ENCODE measurements around the gene BRINP3. TPM values are rescaled to one million over a fixed set of nuclear protein-coding genes. Genes with fewer than 3 reads are reported as not detected.

BRINP3 gene
- total RNA-seq, 1 donor, result not detected

DNA sequence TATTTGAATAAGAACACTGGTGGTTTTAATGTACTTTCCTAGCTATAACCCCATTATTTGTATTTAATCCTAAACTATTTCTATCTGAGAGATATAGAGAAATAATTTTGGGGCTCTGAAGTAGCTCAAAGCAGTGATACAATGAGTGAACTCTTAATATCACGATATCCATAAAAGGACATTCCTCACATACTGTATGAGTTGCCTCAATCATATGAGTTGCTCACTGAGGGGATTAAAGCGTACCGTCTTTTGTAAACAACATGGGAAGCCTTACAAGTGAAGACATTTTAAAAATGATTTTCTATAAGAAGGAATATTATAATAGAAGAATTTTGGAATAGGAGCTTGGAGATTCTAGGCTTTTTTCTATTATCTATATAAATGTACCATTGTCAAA lies 21.5 kb downstream of the BRINP3 start:
- H2AFZ ChIP-seq (ENCODE audit: low read length), result no peak overlapping the region
- peak; percentile 31 for DNase-seq (ENCODE audit: insufficient read length, low spot score, missing footprints)

DNA sequence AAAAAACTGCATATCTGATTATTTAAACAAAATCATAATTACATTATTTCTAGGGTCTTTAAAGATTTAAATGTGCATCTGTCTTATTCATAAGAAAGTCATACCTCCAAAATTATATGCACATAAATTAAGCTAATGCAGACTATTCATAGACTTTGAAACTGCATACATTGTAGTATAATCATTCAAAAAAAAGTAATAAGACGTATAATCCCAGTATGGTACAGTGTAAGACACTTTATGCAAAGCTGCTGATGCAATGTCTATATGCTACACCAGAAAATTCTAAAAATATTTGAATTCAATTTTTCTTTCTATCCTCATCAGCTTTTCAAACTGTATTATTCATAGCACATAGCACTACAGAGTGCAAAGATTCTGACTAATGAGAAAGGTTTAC lies 22.0 kb downstream of the BRINP3 start:
- H2AFZ ChIP-seq (ENCODE audit: low read length), result no peak overlapping the region
- no peak overlapping the region for H3K27ac ChIP-seq (ENCODE audit: low read depth, low read length)
- H3K9me3 ChIP-seq (ENCODE audit: low read depth, low read length), result no peaks in the 10 kb centered on the region
- DNase-seq (ENCODE audit: insufficient read length, low spot score, missing footprints), result no peak
- H3K27me3 ChIP-seq (ENCODE audit: insufficient read depth, low read length), result no peaks in the 10 kb centered on the region
- H4K20me1 ChIP-seq (ENCODE audit: insufficient read depth, low read length), result no peaks in the 10 kb centered on the region
- no peaks in the 10 kb centered on the region for H3K79me2 ChIP-seq (ENCODE audit: insufficient read depth, low read length)
- TF ChIP-seq CTCF (IDR thresholded peaks at IDR 0.05; ENCODE audit: extremely low read depth, low read depth, low read length), result no peak
- no peaks in the 10 kb centered on the region for H3K36me3 ChIP-seq (ENCODE audit: insufficient read depth, low read length)
- no peaks in the 10 kb centered on the region for H3K4me1 ChIP-seq (ENCODE audit: insufficient read depth, low read length)
- no peak overlapping the region for H3K4me3 ChIP-seq (ENCODE audit: insufficient read depth, low read length)
- H3K4me2 ChIP-seq (ENCODE audit: insufficient read depth, low read length), result no peak overlapping the region

More for the DNA sequence above, 21.5 kb downstream of the BRINP3 start:
- Histone ChIP-seq H3K4me2 (ENCODE audit: insufficient read depth, low read length) (no peak overlapping the region), H3K27me3 (ENCODE audit: insufficient read depth, low read length) (no peaks in the 10 kb centered on the region), H3K9me3 (ENCODE audit: low read depth, low read length) (no peaks in the 10 kb centered on the region), H4K20me1 (ENCODE audit: insufficient read depth, low read length) (no peaks in the 10 kb centered on the region), H3K79me2 (ENCODE audit: insufficient read depth, low read length) (no peaks in the 10 kb centered on the region), H3K36me3 (ENCODE audit: insufficient read depth, low read length) (no peaks in the 10 kb centered on the region), H3K4me1 (ENCODE audit: insufficient read depth, low read length) (no peaks in the 10 kb centered on the region), H3K4me3 (ENCODE audit: insufficient read depth, low read length) (no peak overlapping the region), H3K27ac (ENCODE audit: low read depth, low read length) (no peak overlapping the region)
- TF ChIP-seq CTCF (IDR thresholded peaks at IDR 0.05; ENCODE audit: extremely low read depth, low read depth, low read length), result no peak

GRCh38 chr1:190453550-190453949 lies 24.1 kb downstream of the BRINP3 start:
- Histone ChIP-seq H3K9me3 (ENCODE audit: low read depth, low read length) (peaks cover 2% of the 10 kb centered on the region), H3K4me2 (ENCODE audit: insufficient read depth, low read length) (no peak overlapping the region), H3K36me3 (ENCODE audit: insufficient read depth, low read length) (no peaks in the 10 kb centered on the region), H3K79me2 (ENCODE audit: insufficient read depth, low read length) (no peaks in the 10 kb centered on the region), H3K4me3 (ENCODE audit: insufficient read depth, low read length) (no peak overlapping the region), H3K27ac (ENCODE audit: low read depth, low read length) (no peak overlapping the region), H3K4me1 (ENCODE audit: insufficient read depth, low read length) (no peaks in the 10 kb centered on the region), H2AFZ (ENCODE audit: low read length) (no peak overlapping the region), H4K20me1 (ENCODE audit: insufficient read depth, low read length) (no peaks in the 10 kb centered on the region), H3K27me3 (ENCODE audit: insufficient read depth, low read length) (no peaks in the 10 kb centered on the region)
- no peak for DNase-seq (ENCODE audit: insufficient read length, low spot score, missing footprints)
- no peak for TF ChIP-seq CTCF (IDR thresholded peaks at IDR 0.05; ENCODE audit: extremely low read depth, low read depth, low read length)

GRCh38 chr1:190452272-190452848 lies 25.3 kb downstream of the BRINP3 start:
- H3K4me1 ChIP-seq (ENCODE audit: insufficient read depth, low read length), result no peaks in the 10 kb centered on the region
- peaks cover 2% of the 10 kb centered on the region for H3K9me3 ChIP-seq (ENCODE audit: low read depth, low read length)
- no peak overlapping the region for H3K4me2 ChIP-seq (ENCODE audit: insufficient read depth, low read length)
- H3K36me3 ChIP-seq (ENCODE audit: insufficient read depth, low read length), result no peaks in the 10 kb centered on the region
- H3K4me3 ChIP-seq (ENCODE audit: insufficient read depth, low read length), result no peak overlapping the region
- no peak overlapping the region for H2AFZ ChIP-seq (ENCODE audit: low read length)
- no peak for DNase-seq (ENCODE audit: insufficient read length, low spot score, missing footprints)
- no peak overlapping the region for H3K27ac ChIP-seq (ENCODE audit: low read depth, low read length)
- no peak for TF ChIP-seq CTCF (IDR thresholded peaks at IDR 0.05; ENCODE audit: extremely low read depth, low read depth, low read length)
- H3K27me3 ChIP-seq (ENCODE audit: insufficient read depth, low read length), result no peaks in the 10 kb centered on the region
- no peaks in the 10 kb centered on the region for H4K20me1 ChIP-seq (ENCODE audit: insufficient read depth, low read length)
- no peaks in the 10 kb centered on the region for H3K79me2 ChIP-seq (ENCODE audit: insufficient read depth, low read length)
